A673 (cell line): ENCODE measurements around the gene IRS1.

ENCODE experiments used
- EZH2 ChIP-seq: fragments of 200-600 bp; sonication (generic); IDR thresholded peaks from 2 replicates; pipeline ENCODE4 v1.6.1; 2017; ENCODE audit warnings: borderline replicate concordance, low read depth, mild to moderate bottlenecking, mixed read lengths, antibody characterized with exemption, low read length; ENCODE audit not compliant: poor library complexity, severe bottlenecking
- TF ChIP-seq, protein P1 (sequence below): fragments of 300-800, 200-600 bp; sonication (generic); conservative IDR thresholded peaks from 2 replicates; pipeline ENCODE4 v1.5.1; 2017; ENCODE audit warnings: low read depth, mild to moderate bottlenecking, antibody characterized with exemption, low read length, moderate library complexity, mixed read lengths

DNA sequence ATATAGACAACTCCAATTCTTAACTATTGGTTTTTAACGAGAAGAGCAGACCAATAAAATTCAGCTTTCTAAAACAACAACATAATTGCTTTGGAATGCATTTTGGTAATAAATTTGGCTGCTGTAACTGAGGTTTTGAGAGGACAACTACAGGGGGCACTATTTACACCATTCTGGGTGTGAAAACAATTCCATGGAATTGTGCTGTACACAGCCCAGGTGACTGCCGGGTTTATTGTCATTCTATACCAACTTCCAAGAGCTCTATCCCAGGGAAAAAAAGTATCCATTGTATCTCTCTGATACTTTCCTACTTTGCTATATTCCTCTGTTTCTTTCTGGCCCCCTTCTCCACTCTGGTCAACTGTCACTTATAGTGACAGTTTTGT lies 38.4 kb downstream of the IRS1 start:
- no peak for TF ChIP-seq EZH2
- TF ChIP-seq, protein P1, sequence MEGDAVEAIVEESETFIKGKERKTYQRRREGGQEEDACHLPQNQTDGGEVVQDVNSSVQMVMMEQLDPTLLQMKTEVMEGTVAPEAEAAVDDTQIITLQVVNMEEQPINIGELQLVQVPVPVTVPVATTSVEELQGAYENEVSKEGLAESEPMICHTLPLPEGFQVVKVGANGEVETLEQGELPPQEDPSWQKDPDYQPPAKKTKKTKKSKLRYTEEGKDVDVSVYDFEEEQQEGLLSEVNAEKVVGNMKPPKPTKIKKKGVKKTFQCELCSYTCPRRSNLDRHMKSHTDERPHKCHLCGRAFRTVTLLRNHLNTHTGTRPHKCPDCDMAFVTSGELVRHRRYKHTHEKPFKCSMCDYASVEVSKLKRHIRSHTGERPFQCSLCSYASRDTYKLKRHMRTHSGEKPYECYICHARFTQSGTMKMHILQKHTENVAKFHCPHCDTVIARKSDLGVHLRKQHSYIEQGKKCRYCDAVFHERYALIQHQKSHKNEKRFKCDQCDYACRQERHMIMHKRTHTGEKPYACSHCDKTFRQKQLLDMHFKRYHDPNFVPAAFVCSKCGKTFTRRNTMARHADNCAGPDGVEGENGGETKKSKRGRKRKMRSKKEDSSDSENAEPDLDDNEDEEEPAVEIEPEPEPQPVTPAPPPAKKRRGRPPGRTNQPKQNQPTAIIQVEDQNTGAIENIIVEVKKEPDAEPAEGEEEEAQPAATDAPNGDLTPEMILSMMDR, result no peak
